ENCODE results near the gene UBE2Q2. TPM values are rescaled to one million over a fixed set of nuclear protein-coding genes. Genes with fewer than 3 reads are reported as not detected.
"Not testable (repeated sequence)": the region's sequence is repeated elsewhere in the genome, so short reads cannot be mapped to it uniquely, and the experiment has no call there.

Gene UBE2Q2
- polyA plus RNA-seq, 6 donors from 2014 or later: 10.9 to 18.1 (median 13.4) TPM

DNA sequence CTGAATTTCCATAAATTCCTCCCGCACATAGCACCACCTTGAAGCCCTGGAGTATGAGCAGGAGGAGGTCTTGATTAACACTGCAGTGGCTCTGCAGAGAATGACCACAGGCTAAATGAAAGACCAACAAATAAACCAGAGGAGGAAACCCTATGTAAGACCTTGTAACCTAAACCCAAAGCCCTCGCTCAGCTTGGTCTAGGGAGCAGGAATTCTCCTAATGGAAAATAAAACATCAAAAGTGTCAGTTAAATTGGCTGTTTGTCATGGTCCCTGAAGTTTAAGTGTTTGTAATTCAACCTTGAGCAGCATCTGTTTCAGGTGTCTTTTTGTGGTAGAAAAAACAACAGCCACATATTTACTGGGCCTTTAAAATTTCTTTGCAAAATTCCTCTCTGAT is 9.2 kb upstream of the UBE2Q2 start:
- Mint-ChIP-seq H3K9me3 (no peaks in the 10 kb centered on the region), H3K4me1 (no peaks in the 10 kb centered on the region), H3K4me3 (no peak overlapping the region), H3K36me3 (no peaks in the 10 kb centered on the region), H3K27ac (no peak overlapping the region), H3K27me3 (peaks cover 0 to 6% (median 4%) of the 10 kb centered on the region in 3 donors)
- ATAC-seq (ENCODE audit: low read depth in 2 of 2) (no peak), DNase-seq (no peak)

- Mint-ChIP-seq H3K4me1 (no peaks in the 10 kb centered on the region), H3K27ac (no peak overlapping the region), H3K27me3 (no peaks in the 10 kb centered on the region), H3K9me3 (no peaks in the 10 kb centered on the region), H3K36me3 (no peaks in the 10 kb centered on the region), H3K4me3 (no peak overlapping the region)
- no peak for ATAC-seq (ENCODE audit: low read depth in 2 of 2)
- DNase-seq: no peak
These were observed 7.0 kb upstream of the UBE2Q2 start for GRCh38 chr15:75835990-75836958.

DNA sequence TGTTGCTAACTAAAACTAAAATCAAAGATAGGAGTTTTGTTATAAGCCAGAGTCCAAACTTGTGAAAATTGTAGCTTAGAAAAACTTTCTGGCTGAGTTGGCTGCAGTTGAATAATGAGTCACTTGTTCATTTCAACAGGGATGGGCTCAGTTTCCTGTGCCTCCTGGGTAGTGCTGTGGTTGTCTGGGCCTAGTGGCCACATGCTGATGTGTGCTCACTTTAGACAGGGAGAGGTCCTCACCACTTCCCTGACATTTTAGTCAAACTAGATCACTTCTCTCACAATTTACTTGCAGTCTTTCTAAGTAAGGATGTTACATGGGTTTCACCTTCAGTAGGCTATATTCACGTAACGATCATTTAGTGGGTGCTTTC is 6.3 kb upstream of the UBE2Q2 start:
- Mint-ChIP-seq H3K27me3 (no peaks in the 10 kb centered on the region), H3K27ac (no peak overlapping the region), H3K4me3 (no peak overlapping the region), H3K4me1 (peaks cover 0 to 3% (median 0%) of the 10 kb centered on the region in 3 donors), H3K36me3 (no peaks in the 10 kb centered on the region), H3K9me3 (no peaks in the 10 kb centered on the region)
- ATAC-seq (ENCODE audit: low read depth in 2 of 2) (no peak), DNase-seq (no peak)

- DNase-seq (no peak), ATAC-seq (ENCODE audit: low read depth in 2 of 2) (no peak)
- H3K27ac Mint-ChIP-seq: no peak overlapping the region
- H3K27me3 Mint-ChIP-seq: no peaks in the 10 kb centered on the region
- no peaks in the 10 kb centered on the region for H3K9me3 Mint-ChIP-seq
- peaks cover 23 to 25% (median 23%) of the 10 kb centered on the region in 3 donors for H3K4me1 Mint-ChIP-seq
- peak overlapping the region in 1 of 8 donors; percentile 34 for H3K4me3 Mint-ChIP-seq
- no peaks in the 10 kb centered on the region for H3K36me3 Mint-ChIP-seq
These were observed 2.6 kb upstream of the UBE2Q2 start for GRCh38 chr15:75840659-75841058.

- Mint-ChIP-seq H3K4me1 (peaks cover 25 to 30% (median 27%) of the 10 kb centered on the region in 3 donors), H3K4me3 (peak overlapping the region; percentile 1 to 93 (median 72)), H3K27me3 (no peaks in the 10 kb centered on the region), H3K27ac (peak overlapping the region in 1 of 6 donors; percentile 10), H3K36me3 (no peaks in the 10 kb centered on the region), H3K9me3 (no peaks in the 10 kb centered on the region)
- no peak for ATAC-seq (ENCODE audit: low read depth in 2 of 2)
- no peak for DNase-seq
These were observed 1.6 kb upstream of the UBE2Q2 start for GRCh38 chr15:75841626-75842025.

DNA sequence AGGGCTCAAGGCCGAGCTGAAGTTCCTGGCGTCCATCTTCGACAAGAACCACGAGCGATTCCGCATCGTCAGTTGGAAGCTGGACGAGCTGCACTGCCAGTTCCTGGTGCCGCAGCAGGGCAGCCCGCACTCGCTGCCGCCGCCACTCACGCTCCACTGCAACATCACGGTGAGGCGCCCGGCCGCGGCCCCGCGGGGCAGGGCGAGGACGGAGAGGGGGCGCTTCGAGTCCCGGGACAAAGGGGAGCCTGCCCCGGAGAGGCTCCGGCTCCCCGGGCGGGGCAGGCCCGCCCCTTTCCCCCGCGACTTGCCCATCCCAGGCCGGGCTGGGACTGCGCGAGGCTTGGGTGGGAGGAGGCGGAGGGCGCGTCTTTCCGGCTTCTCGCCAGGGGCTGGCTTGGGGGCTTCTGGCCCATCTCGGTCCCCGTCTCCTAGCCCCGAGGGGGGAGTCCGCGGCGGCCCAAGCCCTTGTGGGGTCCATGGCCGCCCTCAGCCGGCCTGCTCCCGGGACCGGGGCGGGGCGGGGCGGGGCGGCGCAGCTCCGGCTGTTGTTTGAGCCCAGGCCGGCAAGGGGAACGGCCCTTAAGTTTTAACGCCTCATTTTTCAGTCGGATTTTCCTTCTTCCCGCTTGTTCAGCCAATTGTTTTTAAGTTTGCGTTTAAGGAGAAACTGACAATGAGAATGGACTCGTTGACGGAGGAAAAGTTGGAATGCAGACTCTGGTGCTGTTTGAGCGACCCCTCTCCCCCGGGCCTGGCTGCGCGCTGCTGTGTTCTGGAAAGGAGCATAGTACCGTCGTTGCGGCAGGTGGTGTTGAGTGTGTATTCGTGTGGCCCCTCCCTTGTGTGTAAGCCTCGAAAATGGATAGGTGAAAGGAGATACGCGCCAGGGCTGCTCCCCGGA is 683 bp downstream of the UBE2Q2 start:
- Mint-ChIP-seq H3K9me3 (no peaks in the 10 kb centered on the region), H3K36me3 (no peaks in the 10 kb centered on the region), H3K4me1 (peaks cover 27 to 49% (median 30%) of the 10 kb centered on the region in 3 donors), H3K27ac (peak overlapping the region; percentile 85 to 96 (median 90)), H3K4me3 (peak overlapping the region; percentile 83 to 98 (median 92)), H3K27me3 (no peaks in the 10 kb centered on the region)
- ATAC-seq (ENCODE audit: low read depth in 2 of 2) (peak; percentile 51 to 52), DNase-seq (peak; percentile 54)

DNA sequence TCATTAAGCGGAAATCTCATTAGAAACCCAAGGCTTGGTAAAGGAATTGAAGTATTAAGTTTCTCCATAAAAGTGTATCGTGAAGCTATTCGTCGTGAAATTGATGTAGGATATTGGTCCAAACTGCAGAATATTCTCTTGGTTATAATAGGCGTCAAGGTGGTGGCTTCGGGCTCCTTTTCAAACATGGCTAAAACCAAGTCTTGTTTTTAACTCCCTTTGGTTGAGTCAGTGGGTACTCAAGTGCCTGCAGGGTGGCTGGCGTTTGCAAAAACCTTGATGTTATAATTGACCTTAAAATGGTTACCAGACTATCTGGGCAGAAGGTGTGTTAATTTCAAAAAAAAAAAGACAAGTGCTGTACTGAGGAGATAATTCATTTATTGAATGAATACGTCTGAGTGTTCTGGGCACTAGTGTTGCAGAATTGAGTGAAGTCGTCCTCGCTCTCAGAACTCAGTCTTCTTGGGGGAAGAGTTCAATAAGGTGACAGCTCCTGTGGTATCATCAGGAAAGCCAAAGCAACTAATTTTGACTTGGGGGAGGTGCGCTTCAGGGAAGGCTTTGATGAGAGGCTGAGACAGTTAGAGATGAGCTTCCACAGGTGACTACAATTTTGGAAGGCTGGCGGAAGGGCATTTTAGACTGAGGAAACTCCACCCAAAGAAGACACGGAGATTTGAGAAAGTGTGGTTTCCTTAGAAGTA is 1.5 kb downstream of the UBE2Q2 start:
- Mint-ChIP-seq H3K9me3 (no peaks in the 10 kb centered on the region), H3K4me3 (peak overlapping the region; percentile 83 to 98 (median 92)), H3K27ac (peak overlapping the region; percentile 85 to 96 (median 90)), H3K27me3 (no peaks in the 10 kb centered on the region), H3K36me3 (no peaks in the 10 kb centered on the region), H3K4me1 (peaks cover 28 to 53% (median 30%) of the 10 kb centered on the region in 3 donors)
- ATAC-seq (ENCODE audit: low read depth in 2 of 2) (no peak), DNase-seq (no peak)

- no peak overlapping the region for H3K27ac Mint-ChIP-seq
- ATAC-seq (ENCODE audit: low read depth in 2 of 2) (no peak), DNase-seq (no peak)
- no peaks in the 10 kb centered on the region for H3K9me3 Mint-ChIP-seq
- H3K36me3 Mint-ChIP-seq: peaks cover 0 to 6% of the 10 kb centered on the region in 2 donors
- no peak overlapping the region for H3K4me3 Mint-ChIP-seq
- H3K27me3 Mint-ChIP-seq: no peaks in the 10 kb centered on the region
- H3K4me1 Mint-ChIP-seq: peaks cover 20 to 44% (median 28%) of the 10 kb centered on the region in 3 donors
These were observed 5.9 kb downstream of the UBE2Q2 start for GRCh38 chr15:75849167-75849566.

DNA sequence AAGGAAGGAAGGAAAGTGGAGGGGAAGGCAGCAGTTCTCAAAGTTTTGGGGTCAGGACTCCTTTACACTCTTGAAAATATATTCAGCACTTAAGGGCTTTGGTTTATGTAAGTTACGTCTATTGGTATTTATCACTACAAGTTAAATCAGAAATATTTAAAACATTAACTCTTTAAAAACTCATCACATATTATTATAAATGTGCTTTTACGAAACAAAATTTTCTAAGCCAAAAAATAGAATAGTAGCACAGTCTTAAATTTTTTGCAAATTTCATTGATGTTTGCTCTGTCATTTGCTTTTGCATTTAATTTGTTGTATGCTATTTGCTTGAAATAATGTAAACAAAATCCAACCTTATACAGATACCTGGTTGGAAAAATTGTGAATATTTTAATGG is 7.5 kb downstream of the UBE2Q2 start:
- H3K4me1 Mint-ChIP-seq: peaks cover 6 to 29% (median 13%) of the 10 kb centered on the region in 3 donors
- H3K4me3 Mint-ChIP-seq: no peak overlapping the region
- H3K27ac Mint-ChIP-seq: no peak overlapping the region

GRCh38 chr15:75851566-75851965 is 8.3 kb downstream of the UBE2Q2 start:
- not testable (repeated sequence) for ATAC-seq (ENCODE audit: low read depth in 2 of 2); H3K27ac Mint-ChIP-seq; H3K27me3 Mint-ChIP-seq; H3K4me3 Mint-ChIP-seq; H3K9me3 Mint-ChIP-seq; DNase-seq
- peaks cover 4 to 23% (median 11%) of the 10 kb centered on the region in 3 donors for H3K4me1 Mint-ChIP-seq
- peaks cover 0 to 11% of the 10 kb centered on the region in 2 donors for H3K36me3 Mint-ChIP-seq

More for the DNA sequence above, 7.5 kb downstream of the UBE2Q2 start:
- peaks cover 0 to 11% of the 10 kb centered on the region in 2 donors for H3K36me3 Mint-ChIP-seq
- ATAC-seq (ENCODE audit: low read depth in 2 of 2): no peak
- no peaks in the 10 kb centered on the region for H3K27me3 Mint-ChIP-seq
- DNase-seq: no peak
- H3K9me3 Mint-ChIP-seq: no peaks in the 10 kb centered on the region

- Mint-ChIP-seq H3K4me1 (peaks cover 0 to 7% (median 4%) of the 10 kb centered on the region in 3 donors), H3K27ac (no peak overlapping the region), H3K9me3 (no peaks in the 10 kb centered on the region), H3K4me3 (no peak overlapping the region), H3K36me3 (peaks cover 0 to 11% of the 10 kb centered on the region in 2 donors), H3K27me3 (no peaks in the 10 kb centered on the region)
- ATAC-seq (ENCODE audit: low read depth in 2 of 2): no peak
- no peak for DNase-seq
These were observed 14.6 kb downstream of the UBE2Q2 start for GRCh38 chr15:75857886-75858285.

- peak overlapping the region in 1 of 6 donors; percentile 79 for H3K27ac Mint-ChIP-seq
- H3K4me1 Mint-ChIP-seq: peaks cover 11 to 15% (median 14%) of the 10 kb centered on the region in 3 donors
These were observed 18.6 kb downstream of the UBE2Q2 start for GRCh38 chr15:75861750-75862402.

More at GRCh38 chr15:75861750-75862402, 18.6 kb downstream of the UBE2Q2 start:
- Mint-ChIP-seq H3K4me3 (no peak overlapping the region), H3K9me3 (no peaks in the 10 kb centered on the region), H3K27me3 (no peaks in the 10 kb centered on the region), H3K36me3 (peaks cover 0 to 9% of the 10 kb centered on the region in 2 donors)
- DNase-seq (no peak), ATAC-seq (ENCODE audit: low read depth in 2 of 2) (no peak)

Data from naive B cell (primary cell).